OCI-LY7 (cell line): ENCODE measurements around the gene AKR1C4. TPM values are rescaled to one million over a fixed set of nuclear protein-coding genes. Genes with fewer than 3 reads are reported as not detected.

Experiments
- BruUV-seq: library from RNA; stranded (reverse); fragments of 400-500 nt; replicated peaks from 2 replicates; lab custom pipeline; 2021; lab: Mats Ljungman, UMichigan
- CTCF ChIA-PET: fragments of 300-600 bp; sonication (Branson Sonifier 250); formaldehyde crosslinking; loops from one replicate; lab custom pipeline; 2022; ENCODE audit warnings: antibody characterized with exemption; ENCODE audit not compliant: unreplicated experiment; lab: Charles Lee
- POLR2A ChIA-PET: fragments of 300-600 bp; sonication (Branson Sonifier 250); formaldehyde crosslinking; loops from one replicate; lab custom pipeline; 2022; ENCODE audit warnings: antibody characterized with exemption; lab: Charles Lee
- DNase-seq: peaks from one replicate; pipeline ENCODE4 v3.0.0-alpha.2; 2015; ENCODE audit warnings: low spot score
- H2AFZ ChIP-seq: fragments of 200-600 bp; sonication (generic), shearing (Covaris generic); 2 replicates; pipeline ENCODE4 v1.6.1; 2014; ENCODE audit warnings: mild to moderate bottlenecking, antibody characterized with exemption, low read length, moderate library complexity
- H3K27ac ChIP-seq: fragments of 200-600 bp; sonication (generic); 2 replicates; pipeline ENCODE4 v1.5.1; 2014; ENCODE audit warnings: mixed run types, low read depth, mild to moderate bottlenecking, moderate library complexity, low read length, inconsistent platforms; ENCODE audit not compliant: poor library complexity, severe bottlenecking
- H3K36me3 ChIP-seq: fragments of 200-600 bp; sonication (generic); 2 replicates; pipeline ENCODE4 v1.6.1; 2014; ENCODE audit warnings: mild to moderate bottlenecking, antibody characterized with exemption, low read length, moderate library complexity, mixed read lengths; ENCODE audit not compliant: insufficient read depth
- H3K4me1 ChIP-seq: fragments of 200-600 bp; sonication (generic); 2 replicates; pipeline ENCODE4 v1.5.1; 2014; ENCODE audit warnings: mild to moderate bottlenecking, low read length; ENCODE audit not compliant: insufficient read depth, poor library complexity, severe bottlenecking
- H3K4me2 ChIP-seq: fragments of 200-600 bp; sonication (generic); 2 replicates; pipeline ENCODE4 v1.6.1; 2014; ENCODE audit warnings: mild to moderate bottlenecking, low read length
- H3K4me3 ChIP-seq: fragments of 200-600 bp; sonication (generic); 2 replicates; pipeline ENCODE4 v1.5.1; 2014; ENCODE audit warnings: mild to moderate bottlenecking, low read depth, low read length; ENCODE audit not compliant: poor library complexity, severe bottlenecking
- H3K79me2 ChIP-seq: fragments of 200-600 bp; sonication (generic); 2 replicates; pipeline ENCODE4 v1.6.1; 2016; ENCODE audit warnings: low read depth, mild to moderate bottlenecking, low read length, moderate library complexity, mixed read lengths; ENCODE audit not compliant: insufficient read depth
- H3K9me2 ChIP-seq: fragments of 200-600 bp; sonication (generic); 2 replicates; pipeline ENCODE4 v1.6.1; 2016; ENCODE audit warnings: mild to moderate bottlenecking, low read length, mixed read lengths; ENCODE audit not compliant: insufficient read depth
- H3K9me3 ChIP-seq: fragments of 200-600 bp; sonication (generic); 2 replicates; pipeline ENCODE4 v1.6.1; 2014; ENCODE audit warnings: mild to moderate bottlenecking, mixed run types, low read length, mixed read lengths
- H4K20me1 ChIP-seq: fragments of 200-600 bp; sonication (generic); 2 replicates; pipeline ENCODE4 v1.6.1; 2014; ENCODE audit warnings: mild to moderate bottlenecking, antibody characterized with exemption, low read length, moderate library complexity, mixed read lengths; ENCODE audit not compliant: insufficient read depth
- CTCF ChIP-seq: fragments of 200-600 bp; sonication (generic); conservative IDR thresholded peaks from 2 replicates; pipeline ENCODE4 v1.5.1; 2014; ENCODE audit warnings: mild to moderate bottlenecking, antibody characterized with exemption, low read length, moderate library complexity, mixed read lengths
- EZH2phosphoT487 ChIP-seq: fragments of 200-600 bp; sonication (generic); IDR thresholded peaks from 2 replicates; pipeline ENCODE4 v1.6.1; 2018; ENCODE audit warnings: low read depth, borderline replicate concordance, mild to moderate bottlenecking, mixed run types, antibody characterized with exemption, low read length, moderate library complexity, mixed read lengths
- intact Hi-C: fragments of 100-400 bp; cut with micrococcal nuclease; formaldehyde crosslinking; loops from one replicate; pipeline ENCODE4 v1.10.0; 2022; ENCODE audit not compliant: unreplicated experiment
- total RNA-seq, 2 experiments: library from RNA; depleted of rRNA in 1 of 2; stranded (reverse); fragments of >200 nt in 1 of 2; shearing (Covaris generic) in 1 of 2; gene quantifications; 2 replicates each; pipeline ENCODE4 v1.2.3, GENCODE V29; 2014 to 2022

Gene AKR1C4
- total RNA-seq, 2 experiments from 2014 or later: not detected

- H2AFZ ChIP-seq: no peak overlapping the region
- no peaks in the 10 kb centered on the region for H3K9me3 ChIP-seq
- no peak for DNase-seq
- TF ChIP-seq EZH2phosphoT487 (no peak), CTCF (no peak)
- no peaks in the 10 kb centered on the region for H3K79me2 ChIP-seq
- intact Hi-C loops: no loop called here
- no peaks in the 10 kb centered on the region for H3K9me2 ChIP-seq
- BruUV-seq: no TSS peak
- H4K20me1 ChIP-seq: no peaks in the 10 kb centered on the region
- no peaks in the 10 kb centered on the region for H3K36me3 ChIP-seq
- no peak overlapping the region for H3K4me2 ChIP-seq
- no peak overlapping the region for H3K27ac ChIP-seq
- CTCF ChIA-PET: no interaction called here
- H3K4me3 ChIP-seq: no peak overlapping the region
- POLR2A ChIA-PET: no interaction called here
- no peaks in the 10 kb centered on the region for H3K4me1 ChIP-seq
Measured at GRCh38 chr10:5187867-5188266, 8.8 kb upstream of the AKR1C4 start.

- no TSS peak for BruUV-seq
- H2AFZ ChIP-seq: no peak overlapping the region
- no peaks in the 10 kb centered on the region for H3K36me3 ChIP-seq
- CTCF ChIA-PET: no interaction called here
- no peak overlapping the region for H3K4me3 ChIP-seq
- TF ChIP-seq EZH2phosphoT487: no peak
- no peak for TF ChIP-seq CTCF
- no peaks in the 10 kb centered on the region for H3K4me1 ChIP-seq
- H4K20me1 ChIP-seq: no peaks in the 10 kb centered on the region
- no peaks in the 10 kb centered on the region for H3K79me2 ChIP-seq
- DNase-seq: no peak
- POLR2A ChIA-PET: no interaction called here
- H3K4me2 ChIP-seq: no peak overlapping the region
- no peak overlapping the region for H3K27ac ChIP-seq
- intact Hi-C loops: no loop called here
- no peaks in the 10 kb centered on the region for H3K9me2 ChIP-seq
- no peaks in the 10 kb centered on the region for H3K9me3 ChIP-seq
Measured at GRCh38 chr10:5188358-5188757, 8.3 kb upstream of the AKR1C4 start.

GRCh38 chr10:5194431-5194830, 2.2 kb upstream of the AKR1C4 start:
- intact Hi-C loops: no loop called here
- H3K27ac ChIP-seq: no peak overlapping the region

More at GRCh38 chr10:5194431-5194830, 2.2 kb upstream of the AKR1C4 start:
- no peak overlapping the region for H2AFZ ChIP-seq
- H3K9me2 ChIP-seq: no peaks in the 10 kb centered on the region
- no peaks in the 10 kb centered on the region for H4K20me1 ChIP-seq
- CTCF ChIA-PET: no interaction called here
- no peaks in the 10 kb centered on the region for H3K4me1 ChIP-seq
- POLR2A ChIA-PET: interaction anchor here (0.6 kb wide), 1 partner anchor 1649 kb away, joined by 3 read pairs; no protein-coding TSS in a partner anchor
- H3K9me3 ChIP-seq: no peaks in the 10 kb centered on the region
- no peak for DNase-seq
- BruUV-seq: no TSS peak
- H3K4me3 ChIP-seq: no peak overlapping the region
- TF ChIP-seq CTCF: no peak
- TF ChIP-seq EZH2phosphoT487: no peak
- no peaks in the 10 kb centered on the region for H3K36me3 ChIP-seq
- no peaks in the 10 kb centered on the region for H3K79me2 ChIP-seq
- H3K4me2 ChIP-seq: no peak overlapping the region
